ENCODE measurements around the gene SLC2A1.

The SLC2A1 gene

DNA sequence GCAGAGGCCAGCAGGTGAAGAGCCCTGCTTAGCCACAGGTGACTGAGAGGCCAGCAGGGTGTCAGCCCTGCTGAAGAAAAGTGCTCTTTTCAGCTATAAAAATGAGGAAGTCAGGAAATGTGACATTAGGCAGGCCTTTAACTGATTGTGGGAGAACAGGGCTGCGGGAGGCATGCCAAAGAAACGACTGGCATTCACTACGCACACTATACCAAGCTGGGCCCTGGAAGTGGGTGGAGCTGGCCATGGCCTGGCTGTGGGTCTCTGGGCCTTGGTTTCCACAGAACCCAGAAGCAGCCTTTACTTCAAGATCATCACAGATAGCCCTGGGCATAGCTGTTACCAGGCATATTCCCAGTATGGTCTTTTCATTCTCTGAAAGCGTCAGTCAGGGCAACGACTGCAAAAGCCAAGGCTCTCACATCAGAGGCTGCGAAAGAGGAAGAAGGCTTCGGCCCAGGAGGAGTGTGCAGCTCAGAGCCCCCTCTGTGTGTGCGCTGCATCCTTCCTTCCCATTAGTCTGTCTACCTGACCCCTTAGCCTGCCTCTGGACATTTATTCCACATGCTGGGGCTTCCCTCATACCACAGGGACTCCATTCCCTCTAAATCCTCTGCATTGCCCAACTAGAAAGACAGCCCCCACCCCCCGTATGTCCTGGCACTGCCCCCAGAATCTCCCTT, 14.3 kb downstream of the SLC2A1 start:
- TF ChIP-seq, protein P1, sequence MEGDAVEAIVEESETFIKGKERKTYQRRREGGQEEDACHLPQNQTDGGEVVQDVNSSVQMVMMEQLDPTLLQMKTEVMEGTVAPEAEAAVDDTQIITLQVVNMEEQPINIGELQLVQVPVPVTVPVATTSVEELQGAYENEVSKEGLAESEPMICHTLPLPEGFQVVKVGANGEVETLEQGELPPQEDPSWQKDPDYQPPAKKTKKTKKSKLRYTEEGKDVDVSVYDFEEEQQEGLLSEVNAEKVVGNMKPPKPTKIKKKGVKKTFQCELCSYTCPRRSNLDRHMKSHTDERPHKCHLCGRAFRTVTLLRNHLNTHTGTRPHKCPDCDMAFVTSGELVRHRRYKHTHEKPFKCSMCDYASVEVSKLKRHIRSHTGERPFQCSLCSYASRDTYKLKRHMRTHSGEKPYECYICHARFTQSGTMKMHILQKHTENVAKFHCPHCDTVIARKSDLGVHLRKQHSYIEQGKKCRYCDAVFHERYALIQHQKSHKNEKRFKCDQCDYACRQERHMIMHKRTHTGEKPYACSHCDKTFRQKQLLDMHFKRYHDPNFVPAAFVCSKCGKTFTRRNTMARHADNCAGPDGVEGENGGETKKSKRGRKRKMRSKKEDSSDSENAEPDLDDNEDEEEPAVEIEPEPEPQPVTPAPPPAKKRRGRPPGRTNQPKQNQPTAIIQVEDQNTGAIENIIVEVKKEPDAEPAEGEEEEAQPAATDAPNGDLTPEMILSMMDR (IDR thresholded peaks at IDR 0.05; ENCODE audit: low read depth, low read length): no peak
- H3K4me3 ChIP-seq (ENCODE audit: low read depth, low read length): no peak overlapping the region

DNA sequence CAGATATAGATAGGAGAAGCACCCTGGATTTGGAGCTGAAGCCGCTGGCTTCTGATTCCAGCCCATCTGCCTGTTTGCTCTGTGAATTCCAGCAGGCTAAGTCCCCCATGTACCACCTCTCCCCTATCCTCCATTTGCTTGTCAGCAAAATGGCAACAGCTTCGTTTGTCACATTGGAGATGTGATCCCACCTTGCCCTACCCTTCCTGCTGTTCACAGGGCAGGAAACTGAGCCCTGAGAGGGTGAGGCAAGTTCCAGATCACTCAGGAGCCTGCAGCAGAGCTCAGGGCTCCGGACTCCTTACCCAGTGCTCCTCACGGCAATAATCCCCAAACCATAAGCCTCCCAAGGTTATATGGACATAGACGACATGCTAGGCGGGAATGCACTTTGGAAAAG, 14.9 kb downstream of the SLC2A1 start:
- TF ChIP-seq, protein P1 (IDR thresholded peaks at IDR 0.05; ENCODE audit: low read depth, low read length): no peak
- H3K4me3 ChIP-seq (ENCODE audit: low read depth, low read length): no peak overlapping the region

DNA sequence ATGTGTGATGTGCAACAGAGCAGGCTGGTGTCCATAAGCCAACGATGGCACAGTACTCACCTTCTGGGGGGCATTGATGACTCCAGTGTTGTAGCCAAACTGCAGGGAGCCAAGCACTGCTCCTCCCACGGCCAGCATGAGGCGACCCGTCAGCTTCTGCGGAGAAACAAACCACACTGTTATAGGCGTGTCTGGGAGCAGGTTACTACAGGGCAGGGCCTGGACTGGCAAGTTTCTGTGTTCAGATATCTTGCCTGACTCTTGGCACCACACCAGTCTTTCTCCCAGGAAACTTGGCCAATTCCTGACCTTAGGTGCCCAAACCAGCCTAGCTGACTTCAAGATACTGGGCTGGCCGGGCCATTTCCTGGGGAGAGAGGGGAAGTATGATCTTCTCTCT, 15.5 kb downstream of the SLC2A1 start:
- TF ChIP-seq, protein P1 (IDR thresholded peaks at IDR 0.05; ENCODE audit: low read depth, low read length): no peak
- H3K4me3 ChIP-seq (ENCODE audit: low read depth, low read length): no peak overlapping the region

GRCh38 chr1:42942444-42942843, 16.2 kb downstream of the SLC2A1 start:
- H3K4me3 ChIP-seq (ENCODE audit: low read depth, low read length): no peak overlapping the region
- TF ChIP-seq, protein P1 (IDR thresholded peaks at IDR 0.05; ENCODE audit: low read depth, low read length): no peak

GRCh38 chr1:42941640-42942330, 16.9 kb downstream of the SLC2A1 start:
- TF ChIP-seq, protein P1 (IDR thresholded peaks at IDR 0.05; ENCODE audit: low read depth, low read length): no peak
- no peak overlapping the region for H3K4me3 ChIP-seq (ENCODE audit: low read depth, low read length)

DNA sequence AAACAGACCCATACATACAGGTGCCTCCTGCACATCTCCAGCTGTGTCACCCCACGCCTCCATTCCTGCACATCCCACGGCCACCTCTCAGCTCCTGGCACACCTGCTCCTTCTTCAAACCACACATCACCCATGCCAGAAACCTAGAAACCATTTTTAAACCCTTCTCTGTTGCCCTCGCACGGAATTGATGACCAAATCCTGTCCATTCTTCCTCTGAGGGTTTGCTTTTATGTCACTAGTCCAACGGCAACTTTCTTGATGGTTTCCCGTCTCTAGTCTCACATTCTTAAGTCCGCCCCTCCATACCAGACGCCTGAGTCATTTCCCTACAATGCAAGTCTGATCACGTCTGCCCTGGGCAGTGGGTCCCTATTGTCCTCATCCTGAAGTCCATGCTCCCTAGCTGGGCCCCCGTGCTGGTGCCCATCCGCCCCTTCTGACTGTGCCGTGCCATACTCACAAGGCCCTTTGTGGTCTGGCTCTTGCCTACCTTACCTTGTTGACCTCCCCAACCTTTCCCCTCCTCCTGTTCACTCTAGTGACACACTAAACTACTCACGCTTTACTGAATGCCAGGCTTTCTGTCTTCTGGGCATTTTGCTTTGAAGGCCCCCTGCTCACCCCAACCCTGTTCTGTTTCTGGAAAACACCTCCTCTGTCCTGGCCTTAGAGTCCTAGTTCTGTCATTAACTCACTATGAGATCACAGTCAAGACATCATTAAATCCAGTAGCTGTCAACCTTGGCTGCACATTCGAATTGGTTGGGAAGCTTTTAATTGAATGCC, 17.6 kb downstream of the SLC2A1 start:
- H3K4me3 ChIP-seq (ENCODE audit: low read depth, low read length): no peak overlapping the region
- TF ChIP-seq, protein P1 (IDR thresholded peaks at IDR 0.05; ENCODE audit: low read depth, low read length): no peak

All from WI38 (cell line).